Mesenchymal stem cell (in vitro differentiated cells and primary cell): ENCODE measurements around the gene TRHDE.

Source experiments
- DNase-seq: peaks from one replicate; pipeline ENCODE4 v3.0.0-alpha.2; 2013
- H2AFZ ChIP-seq: one replicate; pipeline ENCODE4 v1.6.1; 2013; ENCODE audit warnings: low read depth, mild to moderate bottlenecking, control low read depth, inconsistent platforms, low read length, moderate library complexity
- H2AK5ac ChIP-seq: 2 replicates; pipeline ENCODE4 v1.6.1; 2013; ENCODE audit warnings: low read length, moderate library complexity, mild to moderate bottlenecking, inconsistent platforms; ENCODE audit not compliant: severe bottlenecking
- H2BK120ac ChIP-seq: one replicate; pipeline ENCODE4 v1.6.1; 2013; ENCODE audit warnings: low read depth, mild to moderate bottlenecking, inconsistent platforms, low read length, moderate library complexity
- H2BK12ac ChIP-seq, 2 experiments: one replicate each; pipeline ENCODE4 v1.6.1; 2013; ENCODE audit warnings: inconsistent platforms in 2 of 2, low read length in 2 of 2, mild to moderate bottlenecking in 2 of 2, moderate library complexity in 2 of 2, control low read depth in 1 of 2
- H2BK15ac ChIP-seq: one replicate; pipeline ENCODE4 v1.6.1; 2013; ENCODE audit warnings: mild to moderate bottlenecking, low read depth, inconsistent platforms; ENCODE audit not compliant: poor library complexity, severe bottlenecking
- H2BK5ac ChIP-seq: 2 replicates; pipeline ENCODE4 v1.6.1; 2013; ENCODE audit warnings: low read depth, mild to moderate bottlenecking, low read length, control low read depth, inconsistent platforms; ENCODE audit not compliant: poor library complexity, severe bottlenecking
- H3K14ac ChIP-seq, 2 experiments: one replicate each; pipeline ENCODE4 v1.6.1; 2013; ENCODE audit warnings: inconsistent platforms in 2 of 2, low read length in 2 of 2, control low read depth in 1 of 2, mild to moderate bottlenecking in 1 of 2, moderate library complexity in 1 of 2
- H3K18ac ChIP-seq, 2 experiments: one replicate each; pipeline ENCODE4 v1.6.1; 2013; ENCODE audit warnings: inconsistent platforms in 2 of 2, low read length in 2 of 2, control low read depth in 1 of 2, low read depth in 1 of 2, mild to moderate bottlenecking in 1 of 2
- H3K23ac ChIP-seq, 2 experiments: one replicate each; pipeline ENCODE4 v1.6.1; 2013; ENCODE audit warnings: inconsistent platforms in 2 of 2, low read length in 2 of 2, mild to moderate bottlenecking in 2 of 2, moderate library complexity in 2 of 2, control low read depth in 1 of 2
- H3K27ac ChIP-seq: 2 replicates; pipeline ENCODE4 v1.5.1; 2013; ENCODE audit warnings: mild to moderate bottlenecking, moderate library complexity, low read length, control low read depth, inconsistent platforms; ENCODE audit not compliant: poor library complexity, severe bottlenecking
- H3K27me3 ChIP-seq, 2 experiments: 2 replicates each; pipeline versions ENCODE4 v1.6.1 to v1.7.0; 2013; ENCODE audit warnings: low read length in 2 of 2, mild to moderate bottlenecking in 2 of 2, moderate library complexity in 2 of 2, control low read depth in 1 of 2, inconsistent platforms in 1 of 2; ENCODE audit not compliant: control insufficient read depth in 1 of 2, insufficient read depth in 1 of 2
- H3K36me3 ChIP-seq, 2 experiments: 2 replicates each; pipeline versions ENCODE4 v1.6.1 to v1.7.0; 2013; ENCODE audit warnings: low read length in 2 of 2, control low read depth in 1 of 2, inconsistent platforms in 1 of 2, low read depth in 1 of 2, mild to moderate bottlenecking in 1 of 2; ENCODE audit not compliant: insufficient read depth in 2 of 2, control insufficient read depth in 1 of 2
- H3K4ac ChIP-seq, 2 experiments: one replicate each; pipeline ENCODE4 v1.6.1; 2013; ENCODE audit warnings: inconsistent platforms in 2 of 2, low read length in 2 of 2, mild to moderate bottlenecking in 2 of 2, moderate library complexity in 2 of 2, control low read depth in 1 of 2, low read depth in 1 of 2
- H3K4me1 ChIP-seq: 2 replicates; pipeline ENCODE4 v1.6.1; 2013; ENCODE audit warnings: low read depth, low read length, control low read depth; ENCODE audit not compliant: control insufficient read depth, insufficient read depth
- H3K4me2 ChIP-seq: 2 replicates; pipeline ENCODE4 v1.6.1; 2013; ENCODE audit warnings: low read length, mild to moderate bottlenecking, inconsistent platforms; ENCODE audit not compliant: poor library complexity, severe bottlenecking
- H3K4me3 ChIP-seq, 2 experiments: 2 replicates each; pipeline versions ENCODE4 v1.5.1 to v1.7.0; 2013; ENCODE audit warnings: low read length in 2 of 2, mild to moderate bottlenecking in 2 of 2, control low read depth in 1 of 2, low read depth in 1 of 2; ENCODE audit not compliant: insufficient read depth in 1 of 2
- H3K79me1 ChIP-seq: replicated peaks from 2 replicates; pipeline ENCODE4 v1.6.1; 2013; ENCODE audit warnings: mild to moderate bottlenecking, control low read depth, low read length, inconsistent platforms; ENCODE audit not compliant: poor library complexity, severe bottlenecking
- H3K9ac ChIP-seq: 2 replicates; pipeline ENCODE4 v1.7.0; 2013; ENCODE audit warnings: mild to moderate bottlenecking, low read length, moderate library complexity
- H3K9me3 ChIP-seq: 2 replicates; pipeline ENCODE4 v1.7.0; 2013; ENCODE audit warnings: mild to moderate bottlenecking, low read length; ENCODE audit not compliant: control insufficient read depth
- H4K8ac ChIP-seq: one replicate; pipeline ENCODE4 v1.6.1; 2013; ENCODE audit warnings: inconsistent platforms, mild to moderate bottlenecking, low read length, moderate library complexity
- H4K91ac ChIP-seq: one replicate; pipeline ENCODE4 v1.6.1; 2013; ENCODE audit warnings: mild to moderate bottlenecking, low read length, inconsistent platforms
- WGBS: methylation state at CpG from one replicate; pipeline ENCODE4 v1.1.7; 2013; ENCODE audit warnings: mixed read lengths; 5-methylcytosine and 5-hydroxymethylcytosine counted together

TRHDE gene

GRCh38 chr12:72471806-72472205, 199.6 kb downstream of the TRHDE start:
- no peak overlapping the region for H3K23ac ChIP-seq
- no peaks in the 10 kb centered on the region for H3K27me3 ChIP-seq
- H4K91ac ChIP-seq: no peak overlapping the region
- no peak overlapping the region for H3K4me2 ChIP-seq
- no peak overlapping the region for H3K27ac ChIP-seq
- H3K4me1 ChIP-seq: no peaks in the 10 kb centered on the region
- H3K4ac ChIP-seq: no peak overlapping the region
- H3K18ac ChIP-seq: no peak overlapping the region
- H3K36me3 ChIP-seq: no peaks in the 10 kb centered on the region
- H3K14ac ChIP-seq: no peak overlapping the region
- no peak overlapping the region for H2BK120ac ChIP-seq
- no peaks in the 10 kb centered on the region for H3K79me1 ChIP-seq
- no peak overlapping the region for H2AFZ ChIP-seq
- no peak overlapping the region for H4K8ac ChIP-seq
- H3K9ac ChIP-seq: no peak overlapping the region
- H2BK12ac ChIP-seq: no peak overlapping the region
- DNase-seq: no peak
- no peak overlapping the region for H3K4me3 ChIP-seq
- WGBS: 23% methylated on average over 1 of the region's 3 CpGs
- H2BK5ac ChIP-seq: no peak overlapping the region
- H3K9me3 ChIP-seq: no peaks in the 10 kb centered on the region
- no peak overlapping the region for H2AK5ac ChIP-seq
- no peak overlapping the region for H2BK15ac ChIP-seq

GRCh38 chr12:72472350-72472749, 200.2 kb downstream of the TRHDE start:
- Histone ChIP-seq H2BK12ac (no peak overlapping the region), H3K36me3 (no peaks in the 10 kb centered on the region), H2AFZ (no peak overlapping the region), H3K18ac (no peak overlapping the region), H3K4me1 (no peaks in the 10 kb centered on the region), H3K9ac (no peak overlapping the region), H3K23ac (no peak overlapping the region), H3K14ac (no peak overlapping the region), H3K4me3 (no peak overlapping the region), H3K27me3 (no peaks in the 10 kb centered on the region), H3K9me3 (no peaks in the 10 kb centered on the region), H4K8ac (no peak overlapping the region), H3K27ac (no peak overlapping the region), H2BK120ac (no peak overlapping the region), H2AK5ac (no peak overlapping the region), H2BK5ac (no peak overlapping the region), H2BK15ac (no peak overlapping the region), H4K91ac (no peak overlapping the region), H3K79me1 (no peaks in the 10 kb centered on the region), H3K4me2 (no peak overlapping the region), H3K4ac (no peak overlapping the region)
- no peak for DNase-seq
- WGBS: 86% methylated on average over 3 of the region's 3 CpGs

GRCh38 chr12:72476301-72476700, 204.1 kb downstream of the TRHDE start:
- Histone ChIP-seq H4K91ac (no peak overlapping the region), H3K4me1 (no peaks in the 10 kb centered on the region), H3K9me3 (no peaks in the 10 kb centered on the region), H3K4me3 (no peak overlapping the region), H3K27me3 (no peaks in the 10 kb centered on the region), H2AFZ (no peak overlapping the region), H3K4me2 (no peak overlapping the region), H2BK120ac (no peak overlapping the region), H3K27ac (no peak overlapping the region), H2BK15ac (no peak overlapping the region), H3K4ac (no peak overlapping the region), H3K9ac (no peak overlapping the region), H3K14ac (no peak overlapping the region), H3K79me1 (no peaks in the 10 kb centered on the region), H2AK5ac (no peak overlapping the region), H3K23ac (no peak overlapping the region), H3K36me3 (no peaks in the 10 kb centered on the region), H4K8ac (no peak overlapping the region), H2BK12ac (no peak overlapping the region), H2BK5ac (no peak overlapping the region), H3K18ac (no peak overlapping the region)
- WGBS: 96% methylated on average over 2 of the region's 2 CpGs
- DNase-seq: no peak

GRCh38 chr12:72485017-72485701, 213.0 kb downstream of the TRHDE start:
- Histone ChIP-seq H3K4me2 (no peak overlapping the region), H2BK5ac (no peak overlapping the region), H3K4ac (no peak overlapping the region), H2AK5ac (no peak overlapping the region), H3K18ac (no peak overlapping the region), H3K23ac (no peak overlapping the region), H2BK120ac (no peak overlapping the region), H2AFZ (no peak overlapping the region), H3K9ac (no peak overlapping the region), H2BK12ac (no peak overlapping the region), H2BK15ac (no peak overlapping the region), H3K9me3 (peaks cover 22% of the 10 kb centered on the region), H3K79me1 (no peaks in the 10 kb centered on the region), H3K4me1 (no peaks in the 10 kb centered on the region), H3K27ac (no peak overlapping the region), H3K36me3 (no peaks in the 10 kb centered on the region), H4K91ac (no peak overlapping the region), H3K14ac (no peak overlapping the region), H3K27me3 (no peaks in the 10 kb centered on the region), H4K8ac (no peak overlapping the region), H3K4me3 (no peak overlapping the region)
- 88% methylated on average over 4 of the region's 4 CpGs for WGBS
- DNase-seq: no peak
